Cardiac fibroblast (primary cell): Measurements from ENCODE around the gene RCOR1.

ENCODE experiments used
- DNase-seq, 2 donors: peaks; one replicate each; pipeline versions ENCODE4 v3.0.0 to v3.0.0-alpha.2; 2010; ENCODE audit warnings: low read depth in 2 of 2
- H3K4me3 ChIP-seq, 2 donors: replicated peaks in 1 of 2; 1 replicate in 1 of 2; 2 replicates in 1 of 2; pipeline ENCODE4 v1.5.1; 2011; ENCODE audit warnings: low read depth in 2 of 2, low read length in 2 of 2, mild to moderate bottlenecking in 2 of 2, moderate library complexity in 1 of 2
- CTCF ChIP-seq: IDR thresholded peaks from one replicate; pipeline ENCODE4 v1.5.1; 2011; ENCODE audit warnings: low read depth, mild to moderate bottlenecking, low read length, inconsistent platforms

RCOR1 gene

GRCh38 chr14:102738373-102739189, 146.1 kb downstream of the RCOR1 start:
- no peak for DNase-seq
- H3K4me3 ChIP-seq, result no peak overlapping the region
- TF ChIP-seq CTCF, result no peak

GRCh38 chr14:102739190-102739469, 146.7 kb downstream of the RCOR1 start:
- no peak for DNase-seq
- no peak for TF ChIP-seq CTCF

GRCh38 chr14:102746634-102747438, 154.4 kb downstream of the RCOR1 start:
- no peak for DNase-seq
- no peak for TF ChIP-seq CTCF
- no peak overlapping the region for H3K4me3 ChIP-seq

More at GRCh38 chr14:102739190-102739469, 146.7 kb downstream of the RCOR1 start:
- H3K4me3 ChIP-seq, result no peak overlapping the region

- DNase-seq, result no peak
- no peak for TF ChIP-seq CTCF
- no peak overlapping the region for H3K4me3 ChIP-seq
These were observed 156.4 kb downstream of the RCOR1 start for GRCh38 chr14:102748806-102749205.

GRCh38 chr14:102749393-102750305, 157.2 kb downstream of the RCOR1 start:
- H3K4me3 ChIP-seq, result no peak overlapping the region
- DNase-seq, result no peak
- TF ChIP-seq CTCF, result no peak

GRCh38 chr14:102750376-102750775, 157.9 kb downstream of the RCOR1 start:
- H3K4me3 ChIP-seq, result no peak overlapping the region
- DNase-seq, result no peak
- TF ChIP-seq CTCF, result no peak
